Ovary (tissue), 9 donors: Measurements from ENCODE around the gene CST7. TPM values are rescaled to one million over a fixed set of nuclear protein-coding genes. Genes with fewer than 3 reads are reported as not detected.

ENCODE experiments used
- DNase-seq, 5 donors: peaks; one replicate each; pipeline ENCODE4 v3.0.0-alpha.2; 2019 to 2020
- H3K27ac ChIP-seq, 2 donors: fragments of 200-600 bp; one replicate each; pipeline versions ENCODE4 v1.5.1 to v1.8.0; 2019 to 2022
- H3K27me3 ChIP-seq: fragments of 200-600 bp; one replicate; pipeline ENCODE4 v1.8.0; 2022
- H3K36me3 ChIP-seq: fragments of 200-600 bp; sonication (generic); one replicate; pipeline ENCODE4 v1.5.1; 2019
- H3K4me1 ChIP-seq: one replicate; pipeline ENCODE4 v1.8.1; 2013; ENCODE audit warnings: mild to moderate bottlenecking, moderate library complexity; ENCODE audit not compliant: insufficient read depth
- H3K4me3 ChIP-seq: fragments of 200-600 bp; sonication (generic); one replicate; pipeline ENCODE4 v1.5.1; 2017
- H3K9me3 ChIP-seq, 2 donors: fragments of 200-600 bp in 1 of 2; sonication (generic) in 1 of 2; one replicate each; pipeline versions ENCODE4 v1.5.1 to v1.8.1; 2013 to 2019; ENCODE audit warnings: mild to moderate bottlenecking in 1 of 2, moderate library complexity in 1 of 2
- CTCF ChIP-seq, 3 donors: fragments of 450-650 bp in 2 of 3; fragments of 200-600 bp in 1 of 3; IDR thresholded peaks; one replicate each; pipeline versions ENCODE4 v1.5.1 to v1.8.0; 2016 to 2022; ENCODE audit warnings: antibody characterized with exemption in 3 of 3, mild to moderate bottlenecking in 1 of 3
- EP300 ChIP-seq: sonication (generic); formaldehyde crosslinking; IDR thresholded peaks from one replicate; pipeline ENCODE4 v1.6.1; 2017; ENCODE audit warnings: antibody characterized with exemption
- POLR2A ChIP-seq: fragments of 450-650 bp; IDR thresholded peaks from one replicate; pipeline ENCODE4 v1.6.1; 2017; ENCODE audit warnings: antibody characterized with exemption, mild to moderate bottlenecking, moderate library complexity
- WGBS, 3 donors: extraction: QIAGEN DNeasy Blood & Tissue Kit in 1 of 3; methylation state at CpG; one replicate each; pipeline versions ENCODE4 v1.1.5 to v1.1.7; 2013 to 2017; 5-methylcytosine and 5-hydroxymethylcytosine counted together
- intact Hi-C, 4 donors: fragments of 100-400 bp; cut with DNase I; formaldehyde crosslinking; loops; one replicate each; pipeline versions ENCODE4 v1.11.0 to v1.15.1; 2022 to 2023
- polyA plus RNA-seq, 2 donors: library from polyadenylated mRNA; stranded (reverse); fragments of 200-250 nt in 1 of 2; fragments of 350-450 nt in 1 of 2; fragmentation: Illumina TruSeq in 1 of 2; extraction: RNeasy Lipid Tissue Mini Kit (QIAGEN cat#74804) in 1 of 2; gene quantifications; one replicate each; pipeline ENCODE4 v1.2.3, GENCODE V29; 2013 to 2014
- total RNA-seq, 7 donors: library from RNA; depleted of rRNA in 2 of 7; stranded (reverse); fragments of >200 nt in 2 of 7; fragmentation: NEBNext Ultra II Directional in 3 of 7; extraction: Animal tissue kit (Norgen Biotek cat#: 25700) in 3 of 7; gene quantifications; one replicate each; pipeline versions ENCODE4 v1.1.0 to v1.2.4, GENCODE V29; 2016 to 2023
- donor health status: DM: no; HTN: no; CAD: no; lungs with moderate emphysema.
- donor health status: DM: no; HTN: no; CAD: no.
- donor health status: Bipolar disorder and iron deficiency.
- donor health status: DM: yes; HTN: yes; CAD: no.
- donor health status: DM: no; HTN: no; CAD: no.
- donor health status: DM: yes; HTN: yes; CAD: no.

The CST7 gene
- total and polyA plus RNA-seq, 9 donors = 0.48 to 5.9 (median 1.1) TPM; not detected in 1

- no peaks in the 10 kb centered on the region for H3K36me3 ChIP-seq
- no peak overlapping the region for H3K27ac ChIP-seq
- intact Hi-C loops = no loop called here
- DNase-seq = no peak
- no peaks in the 10 kb centered on the region for H3K27me3 ChIP-seq
- H3K4me1 ChIP-seq = no peaks in the 10 kb centered on the region
- 81 to 82% (median 81%) methylated on average over 3 of the region's 3 CpGs for WGBS, 3 donors
- H3K4me3 ChIP-seq = no peak overlapping the region
- no peaks in the 10 kb centered on the region for H3K9me3 ChIP-seq
- TF ChIP-seq POLR2A (no peak), EP300 (no peak), CTCF (IDR thresholded peaks at IDR 0.05) (no peak)
Observed at GRCh38 chr20:24935140-24935539, 13.9 kb upstream of the CST7 start.

GRCh38 chr20:24935766-24936525 is 13.1 kb upstream of the CST7 start:
- H3K4me3 ChIP-seq = no peak overlapping the region
- 91 to 94% (median 93%) methylated on average over 4 of the region's 4 CpGs for WGBS, 3 donors
- no peak for TF ChIP-seq CTCF (IDR thresholded peaks at IDR 0.05)
- no peak for TF ChIP-seq EP300
- no peak for TF ChIP-seq POLR2A
- intact Hi-C loops = no loop called here
- no peak overlapping the region for H3K27ac ChIP-seq
- no peaks in the 10 kb centered on the region for H3K36me3 ChIP-seq
- H3K9me3 ChIP-seq = no peaks in the 10 kb centered on the region
- no peak for DNase-seq
- H3K27me3 ChIP-seq = no peaks in the 10 kb centered on the region
- no peaks in the 10 kb centered on the region for H3K4me1 ChIP-seq

- no peak for DNase-seq
- Histone ChIP-seq H3K4me3 (no peak overlapping the region), H3K27ac (no peak overlapping the region), H3K4me1 (no peaks in the 10 kb centered on the region), H3K36me3 (no peaks in the 10 kb centered on the region), H3K27me3 (no peaks in the 10 kb centered on the region), H3K9me3 (no peaks in the 10 kb centered on the region)
- intact Hi-C loops = no loop called here
- no peak for TF ChIP-seq CTCF (IDR thresholded peaks at IDR 0.05)
- TF ChIP-seq POLR2A = no peak
- TF ChIP-seq EP300 = no peak
- 70 to 83% (median 81%) methylated on average over 7 of the region's 7 CpGs for WGBS, 3 donors
Observed at GRCh38 chr20:24936526-24937407, 12.3 kb upstream of the CST7 start.

GRCh38 chr20:24937579-24937978 is 11.5 kb upstream of the CST7 start:
- WGBS, 3 donors = 0 to 88% (median 0%) methylated on average over 1 of the region's 1 CpG
- no peaks in the 10 kb centered on the region for H3K9me3 ChIP-seq
- no peak for DNase-seq
- no peaks in the 10 kb centered on the region for H3K36me3 ChIP-seq
- TF ChIP-seq CTCF (IDR thresholded peaks at IDR 0.05) = no peak
- TF ChIP-seq EP300 = no peak
- TF ChIP-seq POLR2A = no peak
- no peak overlapping the region for H3K27ac ChIP-seq
- H3K4me3 ChIP-seq = no peak overlapping the region
- H3K4me1 ChIP-seq = no peaks in the 10 kb centered on the region
- intact Hi-C loops = no loop called here
- no peaks in the 10 kb centered on the region for H3K27me3 ChIP-seq
